NCI-H1694 treated with DMSO at 0.1 percent for 48 hours (cell line): ENCODE measurements around the gene PELI2.

Experiments used
- DNase-seq: peaks from one replicate; lab custom pipeline; 2025; lab: John Stamatoyannopoulos, UW

The PELI2 gene, protein sequence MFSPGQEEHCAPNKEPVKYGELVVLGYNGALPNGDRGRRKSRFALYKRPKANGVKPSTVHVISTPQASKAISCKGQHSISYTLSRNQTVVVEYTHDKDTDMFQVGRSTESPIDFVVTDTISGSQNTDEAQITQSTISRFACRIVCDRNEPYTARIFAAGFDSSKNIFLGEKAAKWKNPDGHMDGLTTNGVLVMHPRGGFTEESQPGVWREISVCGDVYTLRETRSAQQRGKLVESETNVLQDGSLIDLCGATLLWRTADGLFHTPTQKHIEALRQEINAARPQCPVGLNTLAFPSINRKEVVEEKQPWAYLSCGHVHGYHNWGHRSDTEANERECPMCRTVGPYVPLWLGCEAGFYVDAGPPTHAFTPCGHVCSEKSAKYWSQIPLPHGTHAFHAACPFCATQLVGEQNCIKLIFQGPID

DNA sequence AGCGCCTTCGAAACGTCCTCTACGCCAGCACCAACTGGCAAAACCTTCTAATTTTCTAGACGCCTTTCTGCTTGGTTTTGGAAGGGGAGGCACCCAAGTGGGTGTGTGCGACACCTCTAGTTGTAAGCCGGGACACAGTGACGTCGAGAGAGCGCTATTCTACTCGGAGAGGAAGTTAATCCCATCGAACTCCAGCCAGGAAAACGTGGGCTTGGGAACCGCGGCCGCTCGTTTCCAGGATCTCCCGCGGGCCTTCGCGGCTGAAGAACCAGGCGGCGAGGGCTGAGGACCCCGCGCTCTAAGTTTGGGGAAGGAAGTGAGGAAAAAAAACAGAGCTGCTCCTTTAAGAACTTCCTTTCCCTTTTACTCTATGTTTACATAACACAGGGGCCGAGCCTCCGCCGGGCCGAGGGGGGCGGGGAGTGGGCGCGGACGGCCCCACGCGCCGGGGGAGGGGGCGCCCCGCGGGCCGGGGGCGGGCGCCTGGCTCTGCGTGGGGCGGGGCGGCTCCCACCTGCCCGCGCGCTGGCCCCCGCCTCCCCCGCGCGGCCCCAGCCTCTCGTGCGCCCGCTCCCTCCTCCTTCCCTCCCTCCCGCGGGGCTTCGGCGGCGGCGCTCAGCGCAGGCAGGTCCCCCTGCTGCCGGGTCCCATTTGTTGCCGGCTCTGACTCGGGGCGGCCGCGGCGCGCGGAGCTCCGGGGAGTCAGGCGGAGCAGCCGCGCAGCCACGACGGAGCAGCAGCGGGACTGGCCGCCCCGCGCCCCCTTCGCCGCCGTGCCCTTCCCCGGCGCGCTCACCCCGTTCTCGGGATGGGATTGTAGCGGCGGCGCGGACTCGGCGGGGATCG lies at the start of gene PELI2:
TSS of gene PELI2 (plus strand) at position 647 of the 846 bp plus-strand sequence. CDS start 250 bp downstream, outside the sequence.
- DNase-seq = peak; percentile 34

DNA sequence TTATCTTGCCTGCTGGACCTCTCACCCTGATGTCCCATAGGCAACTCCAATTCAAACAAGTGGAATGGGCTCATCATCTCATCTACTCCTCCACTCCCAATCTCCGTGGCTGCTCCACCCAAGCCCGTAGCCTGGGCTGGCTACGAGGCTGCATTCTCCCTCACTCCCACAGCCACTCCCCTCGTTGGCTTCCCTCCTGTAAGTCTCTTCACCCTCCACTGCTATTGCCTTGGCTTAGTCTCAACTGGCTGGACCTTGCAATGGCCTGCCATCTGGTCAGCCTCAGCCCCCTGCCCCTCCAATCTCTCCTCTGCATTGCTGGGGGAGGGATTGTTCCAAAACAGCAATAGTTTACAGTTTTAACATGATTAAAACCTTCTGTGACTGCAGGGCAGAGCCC lies 44.4 kb upstream of the PELI2 start:
- no peak for DNase-seq

GRCh38 chr14:56075301-56075700 lies 42.9 kb upstream of the PELI2 start:
- DNase-seq = no peak

DNA sequence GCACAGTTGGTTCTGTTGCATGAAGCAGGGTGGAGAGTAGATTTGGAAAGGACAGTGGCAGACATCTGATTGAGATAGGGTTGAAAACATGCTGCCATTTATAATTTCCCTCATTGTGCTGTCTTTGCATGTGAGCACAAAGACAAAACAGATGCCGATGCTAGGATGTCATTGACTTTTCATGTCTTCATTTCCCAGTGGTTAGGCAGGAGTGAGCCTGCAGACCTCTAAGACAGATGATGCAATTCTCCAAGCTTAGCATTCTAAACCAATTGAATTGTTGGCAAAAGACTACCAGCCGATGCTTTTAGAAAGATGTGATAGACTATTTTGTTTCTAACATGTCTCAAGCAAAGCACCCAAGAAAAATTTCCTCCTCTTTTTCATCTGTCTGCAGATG lies 37.1 kb upstream of the PELI2 start:
- no peak for DNase-seq

DNA sequence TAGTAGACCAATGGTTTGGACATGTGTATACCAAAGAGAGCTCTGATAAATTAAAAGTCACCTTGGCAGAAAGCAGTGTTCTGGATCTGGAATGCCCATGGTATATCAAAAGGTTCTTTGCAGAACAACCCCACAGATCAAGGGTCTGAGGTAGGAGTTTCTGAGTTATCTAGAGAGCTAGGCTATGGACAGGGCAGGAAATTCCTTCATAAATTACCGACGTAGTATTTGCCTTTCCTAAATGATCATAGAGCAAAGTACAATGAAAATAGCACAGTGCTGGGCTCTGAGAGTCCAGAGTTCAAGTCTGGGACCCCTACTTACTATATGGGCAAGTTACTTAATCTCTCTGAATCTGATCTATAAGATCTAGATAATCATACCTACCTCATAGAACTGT lies 35.3 kb upstream of the PELI2 start:
- no peak for DNase-seq

DNA sequence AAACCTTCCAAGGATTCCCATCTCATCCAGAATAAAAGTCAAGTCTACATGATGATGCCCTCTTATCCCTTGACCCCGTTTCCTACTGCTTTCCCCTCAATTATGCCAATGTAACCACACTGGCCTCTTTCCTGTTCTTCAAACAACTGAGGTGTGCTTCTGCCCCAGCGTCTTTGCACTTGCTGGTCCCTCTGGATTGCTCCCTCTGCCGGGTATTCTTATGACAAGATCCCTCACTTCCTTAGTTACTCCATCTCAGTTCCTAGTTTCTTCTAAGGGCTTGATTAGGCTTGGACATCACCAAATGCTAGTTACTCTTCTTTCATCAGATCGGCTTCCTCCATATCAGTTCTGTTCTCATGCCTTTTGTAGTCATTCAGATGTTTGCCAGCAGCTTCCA lies 32.7 kb upstream of the PELI2 start:
- DNase-seq = no peak

DNA sequence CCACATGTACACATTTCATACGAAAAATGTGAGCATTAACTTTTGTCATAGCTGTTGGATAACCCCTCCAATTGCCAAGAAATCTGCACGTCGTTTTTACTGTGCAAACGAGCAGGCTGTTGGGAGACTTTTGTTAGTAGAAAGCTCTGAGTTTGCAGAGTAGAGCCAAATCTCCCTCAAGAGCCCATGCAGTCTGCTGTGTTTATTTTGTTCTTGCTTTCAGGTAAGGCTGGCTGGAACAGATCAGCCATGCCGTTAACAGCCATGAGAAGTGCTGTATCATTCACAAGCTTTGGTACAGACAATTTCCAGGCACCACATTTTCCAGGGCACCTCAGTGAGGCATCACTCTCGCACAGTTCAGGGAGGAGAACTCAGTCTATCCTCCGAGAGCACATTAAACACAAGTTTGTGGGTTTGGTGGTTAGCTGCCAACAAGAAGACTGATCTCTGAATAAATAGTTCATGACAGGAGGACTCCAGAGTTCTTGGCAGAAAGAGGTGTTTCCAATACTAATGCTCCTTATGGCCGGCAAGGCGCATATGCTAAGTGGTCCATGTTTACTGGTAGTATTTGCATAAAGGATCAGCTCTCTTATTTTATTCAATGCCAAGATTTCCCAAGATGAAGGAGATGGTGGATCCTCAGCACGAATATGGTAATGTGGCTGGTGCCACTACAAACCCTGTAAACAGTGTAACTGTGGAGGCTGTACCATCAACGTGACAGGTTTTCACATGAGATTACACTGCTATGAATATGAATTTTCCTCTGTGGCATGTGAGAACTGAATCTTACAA lies 30.3 kb upstream of the PELI2 start:
- no peak for DNase-seq

DNA sequence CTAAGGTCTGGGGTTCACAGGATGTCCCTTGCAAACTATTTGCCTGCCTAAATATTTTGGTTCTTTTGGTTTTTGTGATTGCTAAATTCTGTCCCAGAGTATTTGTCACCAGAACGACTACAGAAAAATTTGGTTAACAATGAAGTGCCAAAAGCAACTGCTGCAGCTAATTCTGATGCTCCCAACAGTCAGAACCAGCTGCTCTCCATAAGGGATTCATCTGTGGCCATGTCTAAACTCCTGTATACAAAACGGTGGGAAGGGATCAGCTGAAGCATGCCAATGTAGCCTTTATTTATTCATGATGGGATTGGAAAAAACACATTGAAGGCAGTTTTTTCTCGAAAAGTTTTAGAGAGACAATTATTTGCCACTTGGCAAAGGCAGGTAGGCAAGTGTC lies 29.3 kb upstream of the PELI2 start:
- DNase-seq = peak; percentile 10

GRCh38 chr14:56092763-56093162 lies 25.4 kb upstream of the PELI2 start:
- DNase-seq = no peak

- no peak for DNase-seq
These were observed 24.1 kb upstream of the PELI2 start for GRCh38 chr14:56094076-56094475.

GRCh38 chr14:56098021-56098420 lies 20.2 kb upstream of the PELI2 start:
- no peak for DNase-seq

DNA sequence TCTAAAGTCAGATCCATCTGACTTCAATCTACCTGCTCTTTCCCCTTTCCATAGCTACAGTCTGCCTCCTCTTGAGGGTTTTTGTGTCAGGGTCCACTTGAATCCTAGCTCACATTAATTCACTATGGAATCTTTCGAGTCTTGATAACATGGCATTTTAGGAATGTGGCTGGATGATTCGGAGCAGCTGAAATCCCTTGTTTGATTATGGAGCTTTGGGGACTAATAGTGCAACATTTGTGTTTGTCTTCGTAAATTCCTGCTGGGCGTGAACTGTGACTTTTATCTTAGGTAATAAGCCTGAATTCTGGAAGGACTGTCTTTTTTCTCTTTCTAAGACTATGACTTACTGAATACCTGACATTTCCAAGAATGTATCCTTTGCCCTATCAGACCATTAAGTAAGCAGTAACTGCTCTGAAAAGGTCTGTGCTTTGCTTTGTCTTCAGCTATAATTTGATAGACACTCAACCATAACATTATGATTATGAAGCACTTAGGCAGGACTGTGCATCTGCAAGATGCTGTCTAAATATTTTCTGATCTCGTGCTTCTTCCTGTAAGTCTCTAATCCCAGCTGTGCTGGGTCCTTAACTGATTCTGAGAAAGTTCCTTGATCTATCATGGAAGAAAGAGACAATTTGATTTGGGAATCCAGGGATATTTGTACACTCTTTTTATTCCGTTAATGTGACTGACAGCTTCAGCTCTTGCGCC lies 19.0 kb upstream of the PELI2 start:
- DNase-seq = no peak

DNA sequence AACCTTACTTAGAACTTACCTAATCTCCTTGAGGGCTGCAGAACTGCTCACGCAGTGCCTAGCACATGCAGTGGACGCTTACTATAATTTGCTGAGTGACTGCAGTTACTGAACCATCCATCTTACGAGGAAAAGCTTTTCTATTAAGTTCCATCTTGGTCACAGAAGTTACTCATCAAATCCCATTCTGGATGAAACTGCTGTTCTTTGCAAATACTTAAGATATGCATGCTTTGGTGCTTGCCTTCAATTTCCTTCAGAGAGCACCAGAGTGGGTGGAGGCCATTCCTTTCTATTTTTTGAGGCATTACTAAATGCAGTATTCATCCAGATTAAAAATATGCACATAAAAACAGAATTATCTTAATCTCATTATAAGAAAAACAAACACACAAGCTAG lies 17.7 kb upstream of the PELI2 start:
- no peak for DNase-seq

- no peak for DNase-seq
These were observed 15.3 kb upstream of the PELI2 start for GRCh38 chr14:56102941-56103340.

DNA sequence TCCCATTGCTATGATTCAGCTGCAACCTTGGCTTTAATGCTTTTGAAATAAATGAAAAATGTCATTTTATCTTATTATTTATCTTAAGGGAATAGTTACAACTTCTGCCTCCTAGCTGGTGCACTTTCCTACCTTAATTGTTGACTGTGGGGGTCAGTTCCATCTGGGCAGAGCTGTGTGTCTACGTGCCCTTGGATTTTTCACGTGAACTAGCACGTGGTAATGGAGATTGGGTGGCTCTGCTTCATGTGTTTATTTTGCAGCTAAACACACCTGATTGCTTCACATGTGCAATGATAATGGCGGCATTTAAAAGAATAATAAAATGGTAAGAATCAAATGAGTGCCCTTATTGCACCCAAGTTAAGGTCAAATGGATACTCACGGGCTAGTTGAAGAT lies 10.6 kb upstream of the PELI2 start:
- no peak for DNase-seq

GRCh38 chr14:56108057-56108456 lies 10.2 kb upstream of the PELI2 start:
- DNase-seq = no peak

DNA sequence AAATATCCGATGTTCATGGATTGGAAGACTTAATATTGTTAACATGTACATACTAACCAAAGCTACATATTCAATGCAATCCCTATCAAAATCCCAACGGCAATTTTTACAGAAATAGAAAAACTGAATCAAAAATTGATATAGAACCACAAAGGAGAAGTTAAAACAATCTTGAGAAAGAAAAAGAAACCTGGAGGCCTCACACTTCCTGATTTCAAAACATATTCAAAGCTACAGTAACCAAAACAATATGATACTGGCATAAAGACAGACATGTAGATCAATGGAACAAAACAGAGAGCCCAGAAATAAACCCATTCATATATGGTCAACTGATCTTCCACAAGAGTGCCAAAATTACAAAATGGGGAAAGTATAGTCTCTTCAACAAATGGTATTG lies 5.4 kb upstream of the PELI2 start:
- no peak for DNase-seq

- DNase-seq = peak; percentile 43
These were observed 2.8 kb upstream of the PELI2 start for GRCh38 chr14:56115334-56115870.

DNA sequence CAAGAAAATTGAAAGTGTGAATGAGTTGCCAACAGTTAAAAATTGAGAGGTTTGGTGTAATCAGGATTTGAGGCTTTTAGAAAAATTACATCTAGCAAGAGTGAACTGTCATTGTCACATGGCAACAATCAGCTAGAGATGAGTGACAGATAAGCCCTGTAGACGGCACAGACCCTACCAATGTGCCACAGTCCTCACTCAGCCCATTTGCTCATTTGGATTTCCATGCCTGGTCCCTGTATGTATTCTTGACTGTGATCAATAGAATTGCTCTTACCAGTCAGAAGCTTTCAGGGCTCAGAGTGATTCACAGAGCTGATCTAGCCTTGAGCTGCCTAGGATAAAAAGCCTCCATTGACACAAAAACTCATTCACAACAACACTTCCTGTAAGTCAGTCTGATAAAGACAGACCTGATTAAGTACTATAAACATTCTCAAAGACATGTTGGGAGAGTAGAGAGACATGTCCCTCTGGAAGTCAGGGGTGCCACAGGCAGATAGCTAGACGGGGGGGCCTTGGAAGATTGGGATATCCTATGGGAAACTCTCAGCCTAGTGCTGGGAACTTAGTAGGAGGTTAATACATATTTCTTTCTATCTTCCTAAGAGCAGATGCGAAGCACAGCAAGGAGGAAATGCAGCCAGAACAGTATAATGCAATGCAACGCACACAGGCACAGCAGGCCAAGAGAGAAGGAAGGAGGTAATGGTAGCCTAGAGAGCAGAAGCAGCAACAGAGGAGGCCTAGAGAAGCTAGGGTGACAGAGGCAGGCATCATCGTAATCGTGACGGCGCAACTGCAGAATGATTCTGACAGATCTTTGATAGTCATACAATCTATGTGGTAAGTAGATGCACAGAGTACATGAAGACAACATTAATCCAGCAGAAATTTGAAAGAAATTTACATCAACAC lies 2.0 kb upstream of the PELI2 start:
- DNase-seq = no peak

DNA sequence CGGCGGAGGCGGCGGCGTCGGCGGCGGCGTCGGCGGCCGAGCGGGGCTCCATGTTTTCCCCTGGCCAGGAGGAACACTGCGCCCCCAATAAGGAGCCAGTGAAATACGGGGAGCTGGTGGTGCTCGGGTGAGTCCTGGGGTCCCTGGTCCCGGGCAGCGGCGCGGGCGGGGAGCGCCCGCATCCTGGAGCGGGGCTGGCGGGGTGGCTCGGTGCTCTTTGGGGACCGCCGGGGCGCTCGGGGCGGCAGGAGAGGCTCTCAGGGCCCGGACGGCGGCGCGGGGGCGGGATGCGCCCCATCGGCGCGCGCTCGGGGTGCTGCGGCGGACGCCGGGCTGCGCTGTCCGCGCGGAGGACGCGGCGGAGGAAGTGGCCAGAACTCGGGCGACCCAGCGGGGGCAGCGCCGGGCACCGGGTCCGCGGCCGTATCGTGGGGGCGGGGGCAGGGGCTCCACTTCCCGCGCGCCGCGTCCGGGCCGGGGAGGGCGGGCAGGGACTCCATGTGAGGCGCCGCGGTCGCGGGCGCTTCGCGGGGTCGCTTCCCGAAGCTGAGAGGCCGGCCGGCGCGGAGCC lies 485 bp downstream of the PELI2 start:
- DNase-seq = no peak
